Endothelial cell (in vitro differentiated cells): ENCODE results near the gene NOS1AP. TPM values are rescaled to one million over a fixed set of nuclear protein-coding genes. Genes with fewer than 3 reads are reported as not detected.
A peak's percentile ranks its signal among the peaks of the same experiment; 100 is the strongest.

Source experiments
- DNase-seq: peaks from one replicate; pipeline ENCODE4 v3.0.0; 2021; ENCODE audit warnings: low spot score
- H3K27ac Mint-ChIP-seq: one replicate; pipeline ENCODE4 v1.8.0; 2021; ENCODE audit warnings: mixed read lengths, inconsistent platforms; ENCODE audit not compliant: unreplicated experiment
- H3K27me3 Mint-ChIP-seq: one replicate; pipeline ENCODE4 v1.8.0; 2021; ENCODE audit warnings: mild to moderate bottlenecking, moderate library complexity, mixed read lengths, inconsistent platforms; ENCODE audit not compliant: unreplicated experiment
- H3K36me3 Mint-ChIP-seq: one replicate; pipeline ENCODE4 v1.8.0; 2021; ENCODE audit warnings: mild to moderate bottlenecking, low read depth, mixed read lengths, inconsistent platforms; ENCODE audit not compliant: unreplicated experiment
- H3K4me1 Mint-ChIP-seq: one replicate; pipeline ENCODE4 v1.8.0; 2021; ENCODE audit warnings: mild to moderate bottlenecking, mixed read lengths, inconsistent platforms; ENCODE audit not compliant: unreplicated experiment
- H3K4me3 Mint-ChIP-seq: one replicate; pipeline ENCODE4 v1.8.0; 2021; ENCODE audit warnings: mild to moderate bottlenecking, mixed read lengths, inconsistent platforms; ENCODE audit not compliant: unreplicated experiment
- H3K9me3 Mint-ChIP-seq: one replicate; pipeline ENCODE4 v1.8.0; 2021; ENCODE audit warnings: mixed read lengths, inconsistent platforms; ENCODE audit not compliant: unreplicated experiment
- CTCF ChIP-seq: fragments of 200-600 bp; sonication (generic); IDR thresholded peaks from one replicate; pipeline ENCODE4 v1.5.0; 2021; ENCODE audit warnings: antibody characterized with exemption; ENCODE audit not compliant: unreplicated experiment
- long read RNA-seq: library from polyadenylated mRNA; unstranded; transcript quantifications from one replicate; pipeline ENCODE4 v2.0.0, GENCODE V29; 2020; ENCODE audit not compliant: unreplicated experiment
- total RNA-seq: library from RNA; stranded (reverse); fragmentation: NEBNext Ultra II Directional; extraction: Animal tissue kit (Norgen Biotek cat#: 25700); gene quantifications from one replicate; pipeline ENCODE4 v1.2.1, GENCODE V29; 2021; ENCODE audit not compliant: unreplicated experiment

NOS1AP gene
- 19.8 TPM for total RNA-seq
- long read RNA-seq, partial matches to known transcripts = 3 of 5 reads
- long read RNA-seq, other reads (novel, unspliced or antisense) = 1 of 5 reads

GRCh38 chr1:162069334-162070093 is at the start of gene NOS1AP:
TSS of gene NOS1AP (plus strand) at chr1:162069691. CDS start at chr1:162070178, 487 bp downstream.
- H3K4me1 Mint-ChIP-seq = peaks cover 40% of the 10 kb centered on the region
- H3K27ac Mint-ChIP-seq = no peak within 1 kb of the TSS
- TF ChIP-seq CTCF = no peak
- H3K9me3 Mint-ChIP-seq = no peaks in the 10 kb centered on the region
- H3K27me3 Mint-ChIP-seq = peaks cover 7% of the 10 kb centered on the region
- H3K36me3 Mint-ChIP-seq = peaks cover 4% of the 10 kb centered on the region
- DNase-seq = peak; percentile 81
- H3K4me3 Mint-ChIP-seq = peak within 1 kb of the TSS; percentile 94

GRCh38 chr1:162020150-162020549 is 49.3 kb upstream of the NOS1AP start:
- Mint-ChIP-seq H3K4me1 (peaks cover 7% of the 10 kb centered on the region), H3K27ac (no peak overlapping the region), H3K27me3 (peaks cover 7% of the 10 kb centered on the region), H3K36me3 (peaks cover 4% of the 10 kb centered on the region), H3K9me3 (no peaks in the 10 kb centered on the region), H3K4me3 (no peak overlapping the region)
- no peak for DNase-seq
- no peak for TF ChIP-seq CTCF

GRCh38 chr1:162021124-162021523 is 48.4 kb upstream of the NOS1AP start:
- peaks cover 4% of the 10 kb centered on the region for H3K36me3 Mint-ChIP-seq
- no peak overlapping the region for H3K27ac Mint-ChIP-seq
- H3K9me3 Mint-ChIP-seq = no peaks in the 10 kb centered on the region
- TF ChIP-seq CTCF = no peak
- H3K4me1 Mint-ChIP-seq = peaks cover 7% of the 10 kb centered on the region
- H3K4me3 Mint-ChIP-seq = no peak overlapping the region
- peaks cover 7% of the 10 kb centered on the region for H3K27me3 Mint-ChIP-seq
- no peak for DNase-seq

- Mint-ChIP-seq H3K36me3 (peaks cover 4% of the 10 kb centered on the region), H3K27me3 (peaks cover 7% of the 10 kb centered on the region), H3K4me1 (peaks cover 7% of the 10 kb centered on the region), H3K27ac (no peak overlapping the region), H3K4me3 (peak overlapping the region; percentile 93), H3K9me3 (no peaks in the 10 kb centered on the region)
- DNase-seq = no peak
- TF ChIP-seq CTCF = no peak
These were observed 46.9 kb upstream of the NOS1AP start for GRCh38 chr1:162022626-162023025.

GRCh38 chr1:162023181-162023546 is 46.3 kb upstream of the NOS1AP start:
- TF ChIP-seq CTCF = no peak
- no peak for DNase-seq
- H3K9me3 Mint-ChIP-seq = no peaks in the 10 kb centered on the region
- peaks cover 8% of the 10 kb centered on the region for H3K27me3 Mint-ChIP-seq
- H3K36me3 Mint-ChIP-seq = peaks cover 4% of the 10 kb centered on the region
- no peak overlapping the region for H3K27ac Mint-ChIP-seq
- peaks cover 7% of the 10 kb centered on the region for H3K4me1 Mint-ChIP-seq
- peak overlapping the region; percentile 93 for H3K4me3 Mint-ChIP-seq
